B cell (primary cell): Measurements from ENCODE around the gene EFHC2. TPM values are rescaled to one million over a fixed set of nuclear protein-coding genes. Genes with fewer than 3 reads are reported as not detected.

ENCODE experiments used
- ATAC-seq: fragments of 200-7000 bp; cut with Tn5 transposase; one replicate; pipeline ENCODE4 v1.10.0; 2021; ENCODE audit warnings: low read depth, mild to moderate bottlenecking, moderate number of reproducible peaks, moderate library complexity
- CTCF ChIA-PET: fragments of 350-600 bp; sonication (Branson Sonifier 250); formaldehyde crosslinking; loops from one replicate; lab custom pipeline; 2021; ENCODE audit warnings: antibody characterized with exemption, inconsistent platforms; lab: Charles Lee
- POLR2A ChIA-PET: fragments of 350-600 bp; sonication (Branson Sonifier 250); formaldehyde crosslinking; loops from one replicate; lab custom pipeline; 2021; ENCODE audit warnings: antibody characterized with exemption; lab: Charles Lee
- DNase-seq: peaks from one replicate; pipeline ENCODE4 v3.0.0; 2013
- H2AFZ ChIP-seq: 2 replicates; pipeline ENCODE4 v1.6.1; 2012; ENCODE audit warnings: mild to moderate bottlenecking, low read depth, low read length; ENCODE audit not compliant: insufficient read depth, poor library complexity, severe bottlenecking
- H3K27ac ChIP-seq, 2 donors: 1 replicate in 1 of 2; 2 replicates in 1 of 2; pipeline ENCODE4 v1.5.1; 2012 to 2013; ENCODE audit warnings: low read length in 2 of 2, mild to moderate bottlenecking in 2 of 2, moderate library complexity in 1 of 2
- H3K27me3 ChIP-seq, 4 experiments: fragments of 200-600 bp in 1 of 4; sonication (generic) in 1 of 4; replicated peaks in 1 of 4; 1 replicate in 2 of 4; 2 replicates in 2 of 4; pipeline versions ENCODE4 v1.6.1 to v1.7.0; 2013 to 2016; ENCODE audit warnings: low read length in 3 of 4, mild to moderate bottlenecking in 2 of 4, mixed read lengths in 1 of 4, moderate library complexity in 1 of 4; ENCODE audit not compliant: insufficient read depth in 4 of 4, control insufficient read depth in 3 of 4; ENCODE audit errors: control extremely low read depth in 1 of 4
- H3K36me3 ChIP-seq, 2 experiments: replicated peaks in 1 of 2; 1 replicate in 1 of 2; 2 replicates in 1 of 2; pipeline versions ENCODE4 v1.6.1 to v1.7.1; 2013; ENCODE audit warnings: low read length in 1 of 2; ENCODE audit not compliant: insufficient read depth in 2 of 2, control insufficient read depth in 1 of 2; ENCODE audit errors: control extremely low read depth in 1 of 2, extremely low read depth in 1 of 2
- H3K4me1 ChIP-seq, 2 donors: fragments of 200-600 bp in 1 of 2; sonication (generic) in 1 of 2; 1 replicate in 1 of 2; 2 replicates in 1 of 2; pipeline versions ENCODE4 v1.5.1 to v1.6.1; 2013 to 2017; ENCODE audit warnings: low read length in 2 of 2; ENCODE audit not compliant: control insufficient read depth in 2 of 2, insufficient read depth in 2 of 2
- H3K4me2 ChIP-seq: replicated peaks from 2 replicates; pipeline ENCODE3; 2012; ENCODE audit warnings: mild to moderate bottlenecking, low read depth, low read length; ENCODE audit not compliant: poor library complexity, severe bottlenecking
- H3K4me3 ChIP-seq, 5 experiments: fragments of 200-600 bp in 1 of 5; sonication (generic) in 1 of 5; 1 replicate in 3 of 5; 2 replicates in 2 of 5; pipeline versions ENCODE4 v1.5.1 to v1.7.0; 2011 to 2016; ENCODE audit warnings: low read length in 4 of 5, mild to moderate bottlenecking in 4 of 5, low read depth in 2 of 5, control low read depth in 1 of 5, moderate library complexity in 1 of 5; ENCODE audit not compliant: insufficient read depth in 1 of 5; ENCODE audit errors: control extremely low read depth in 1 of 5, extremely low read depth in 1 of 5
- H3K79me2 ChIP-seq: fragments of 200-600 bp; sonication (generic); one replicate; pipeline ENCODE4 v1.6.0; 2016; ENCODE audit warnings: low read length; ENCODE audit not compliant: control insufficient read depth, insufficient read depth
- H3K9ac ChIP-seq: fragments of 200-600 bp; sonication (generic); 2 replicates; pipeline ENCODE4 v1.6.1; 2017; ENCODE audit warnings: mild to moderate bottlenecking, low read length, moderate library complexity
- H3K9me3 ChIP-seq, 3 donors: one replicate each; pipeline versions ENCODE4 v1.6.1 to v1.7.1; 2013; ENCODE audit warnings: low read length in 2 of 3; ENCODE audit not compliant: control insufficient read depth in 2 of 3, insufficient read depth in 1 of 3; ENCODE audit errors: control extremely low read depth in 1 of 3
- H4K20me1 ChIP-seq: 2 replicates; pipeline ENCODE4 v1.6.0; 2012; ENCODE audit warnings: mild to moderate bottlenecking, low read length; ENCODE audit not compliant: insufficient read depth, control insufficient read depth, poor library complexity, severe bottlenecking
- H3K27ac Mint-ChIP-seq: one replicate; pipeline ENCODE4 v1.8.0; 2021; ENCODE audit warnings: mixed read lengths
- H3K27me3 Mint-ChIP-seq: one replicate; pipeline ENCODE4 v1.8.0; 2021; ENCODE audit warnings: mixed read lengths
- H3K4me1 Mint-ChIP-seq: one replicate; pipeline ENCODE4 v1.8.0; 2021; ENCODE audit warnings: mixed read lengths
- H3K4me3 Mint-ChIP-seq: one replicate; pipeline ENCODE4 v1.8.0; 2021; ENCODE audit warnings: mixed read lengths
- H3K9me3 Mint-ChIP-seq: one replicate; pipeline ENCODE4 v1.8.0; 2022; ENCODE audit warnings: mixed read lengths; ENCODE audit not compliant: insufficient read depth
- CTCF ChIP-seq: fragments of 200-600 bp; IDR thresholded peaks from one replicate; pipeline ENCODE4 v1.8.0; 2022; ENCODE audit warnings: antibody characterized with exemption, mild to moderate bottlenecking
- EZH2 ChIP-seq: IDR thresholded peaks from 2 replicates; pipeline ENCODE4 v1.6.1; 2012; ENCODE audit warnings: borderline replicate concordance, low read depth, mild to moderate bottlenecking, moderate library complexity, low read length; ENCODE audit not compliant: insufficient read depth, poor library complexity, severe bottlenecking
- WGBS: methylation state at CpG from one replicate; pipeline ENCODE4 v1.1.5; 2013; ENCODE audit warnings: missing lambda C conversion rate; ENCODE audit not compliant: insufficient coverage; 5-methylcytosine and 5-hydroxymethylcytosine counted together
- intact Hi-C: fragments of 100-400 bp; cut with micrococcal nuclease; formaldehyde crosslinking; loops from one replicate; pipeline ENCODE4 v1.10.0; 2022
- polyA plus RNA-seq: library from polyadenylated mRNA; depleted of rRNA; stranded (reverse); fragments of >200 nt; gene quantifications from 2 replicates; pipeline ENCODE4 v1.2.3, GENCODE V29; 2012
- total RNA-seq, 2 donors: library from RNA; stranded (reverse); fragments of 120-200 nt in 1 of 2; gene quantifications; 1 replicate in 1 of 2; 2 replicates in 1 of 2; pipeline versions ENCODE4 v1.2.3 to v1.2.4, GENCODE V29; 2013 to 2022

EFHC2 gene
- total and polyA plus RNA-seq, 2 donors (not counting 1 experiment from before 2014, with no cell fraction given): 0.12 to 0.47 TPM

DNA sequence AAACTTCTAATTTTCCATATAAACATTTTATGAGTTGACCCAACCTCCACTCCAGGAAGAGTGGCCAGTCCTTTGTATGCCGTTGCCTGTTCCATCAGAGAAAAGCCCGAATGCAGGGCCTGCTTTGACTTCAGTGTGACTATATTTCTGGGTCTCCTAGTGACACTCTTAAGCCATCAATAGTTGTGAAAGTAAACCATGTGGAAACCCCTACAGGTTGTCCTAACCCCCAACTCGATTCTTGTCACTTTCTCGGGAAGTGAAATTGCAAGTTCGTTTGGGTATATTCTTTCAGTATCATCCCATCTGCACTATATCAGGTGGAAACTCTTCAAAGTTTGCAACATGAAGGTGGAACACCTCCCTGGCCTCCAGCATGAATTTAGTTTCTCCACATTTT lies 52.8 kb downstream of the EFHC2 start:
- Histone ChIP-seq H3K9me3 (no peaks in the 10 kb centered on the region), H3K4me3 (no peak overlapping the region), H3K27ac (no peak overlapping the region), H3K27me3 (no peaks in the 10 kb centered on the region), H3K36me3 (no peaks in the 10 kb centered on the region), H2AFZ (no peak overlapping the region), H3K4me1 (no peaks in the 10 kb centered on the region), H3K79me2 (no peaks in the 10 kb centered on the region), H3K9ac (no peak overlapping the region), H4K20me1 (no peaks in the 10 kb centered on the region), H3K4me2 (no peak overlapping the region)
- H3K9me3 Mint-ChIP-seq: no peaks in the 10 kb centered on the region
- no peaks in the 10 kb centered on the region for H3K4me1 Mint-ChIP-seq
- ChIA-PET CTCF (no interaction called here), POLR2A (no interaction called here)
- ATAC-seq: no peak
- H3K4me3 Mint-ChIP-seq: no peak overlapping the region
- WGBS: 100% methylated on average over 2 of the region's 5 CpGs
- DNase-seq: no peak
- TF ChIP-seq EZH2 (no peak), CTCF (no peak)
- intact Hi-C loops: no loop called here
- H3K27me3 Mint-ChIP-seq: peaks cover 10% of the 10 kb centered on the region
- H3K27ac Mint-ChIP-seq: no peak overlapping the region

- H3K79me2 ChIP-seq: no peaks in the 10 kb centered on the region
- H4K20me1 ChIP-seq: no peaks in the 10 kb centered on the region
- H3K4me2 ChIP-seq: no peak overlapping the region
- H2AFZ ChIP-seq: no peak overlapping the region
- H3K27ac Mint-ChIP-seq: no peak overlapping the region
- intact Hi-C loops: no loop called here
- TF ChIP-seq EZH2 (no peak), CTCF (no peak)
- no peaks in the 10 kb centered on the region for H3K27me3 ChIP-seq
- no peaks in the 10 kb centered on the region for H3K4me1 Mint-ChIP-seq
- no peak overlapping the region for H3K27ac ChIP-seq
- ChIA-PET POLR2A (no interaction called here), CTCF (no interaction called here)
- no peak for ATAC-seq
- no peak overlapping the region for H3K4me3 Mint-ChIP-seq
- H3K9ac ChIP-seq: no peak overlapping the region
- H3K36me3 ChIP-seq: no peaks in the 10 kb centered on the region
- DNase-seq: no peak
- H3K27me3 Mint-ChIP-seq: no peaks in the 10 kb centered on the region
- no peak overlapping the region for H3K4me3 ChIP-seq
- H3K9me3 ChIP-seq: no peaks in the 10 kb centered on the region
- no peaks in the 10 kb centered on the region for H3K4me1 ChIP-seq
- H3K9me3 Mint-ChIP-seq: no peaks in the 10 kb centered on the region
- 84% methylated on average over 4 of the region's 10 CpGs for WGBS
Measured at GRCh38 chrX:44282753-44283152, 60.7 kb downstream of the EFHC2 start.
